NCI-H526 treated with DMSO at 0.1 percent for 48 hours (cell line): ENCODE data around the gene RUSC2.

ENCODE experiments used
- DNase-seq: peaks from one replicate; lab custom pipeline; 2025; lab: John Stamatoyannopoulos, UW

Gene RUSC2, protein sequence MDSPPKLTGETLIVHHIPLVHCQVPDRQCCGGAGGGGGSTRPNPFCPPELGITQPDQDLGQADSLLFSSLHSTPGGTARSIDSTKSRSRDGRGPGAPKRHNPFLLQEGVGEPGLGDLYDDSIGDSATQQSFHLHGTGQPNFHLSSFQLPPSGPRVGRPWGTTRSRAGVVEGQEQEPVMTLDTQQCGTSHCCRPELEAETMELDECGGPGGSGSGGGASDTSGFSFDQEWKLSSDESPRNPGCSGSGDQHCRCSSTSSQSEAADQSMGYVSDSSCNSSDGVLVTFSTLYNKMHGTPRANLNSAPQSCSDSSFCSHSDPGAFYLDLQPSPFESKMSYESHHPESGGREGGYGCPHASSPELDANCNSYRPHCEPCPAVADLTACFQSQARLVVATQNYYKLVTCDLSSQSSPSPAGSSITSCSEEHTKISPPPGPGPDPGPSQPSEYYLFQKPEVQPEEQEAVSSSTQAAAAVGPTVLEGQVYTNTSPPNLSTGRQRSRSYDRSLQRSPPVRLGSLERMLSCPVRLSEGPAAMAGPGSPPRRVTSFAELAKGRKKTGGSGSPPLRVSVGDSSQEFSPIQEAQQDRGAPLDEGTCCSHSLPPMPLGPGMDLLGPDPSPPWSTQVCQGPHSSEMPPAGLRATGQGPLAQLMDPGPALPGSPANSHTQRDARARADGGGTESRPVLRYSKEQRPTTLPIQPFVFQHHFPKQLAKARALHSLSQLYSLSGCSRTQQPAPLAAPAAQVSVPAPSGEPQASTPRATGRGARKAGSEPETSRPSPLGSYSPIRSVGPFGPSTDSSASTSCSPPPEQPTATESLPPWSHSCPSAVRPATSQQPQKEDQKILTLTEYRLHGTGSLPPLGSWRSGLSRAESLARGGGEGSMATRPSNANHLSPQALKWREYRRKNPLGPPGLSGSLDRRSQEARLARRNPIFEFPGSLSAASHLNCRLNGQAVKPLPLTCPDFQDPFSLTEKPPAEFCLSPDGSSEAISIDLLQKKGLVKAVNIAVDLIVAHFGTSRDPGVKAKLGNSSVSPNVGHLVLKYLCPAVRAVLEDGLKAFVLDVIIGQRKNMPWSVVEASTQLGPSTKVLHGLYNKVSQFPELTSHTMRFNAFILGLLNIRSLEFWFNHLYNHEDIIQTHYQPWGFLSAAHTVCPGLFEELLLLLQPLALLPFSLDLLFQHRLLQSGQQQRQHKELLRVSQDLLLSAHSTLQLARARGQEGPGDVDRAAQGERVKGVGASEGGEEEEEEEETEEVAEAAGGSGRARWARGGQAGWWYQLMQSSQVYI (N-terminal part only)

DNA sequence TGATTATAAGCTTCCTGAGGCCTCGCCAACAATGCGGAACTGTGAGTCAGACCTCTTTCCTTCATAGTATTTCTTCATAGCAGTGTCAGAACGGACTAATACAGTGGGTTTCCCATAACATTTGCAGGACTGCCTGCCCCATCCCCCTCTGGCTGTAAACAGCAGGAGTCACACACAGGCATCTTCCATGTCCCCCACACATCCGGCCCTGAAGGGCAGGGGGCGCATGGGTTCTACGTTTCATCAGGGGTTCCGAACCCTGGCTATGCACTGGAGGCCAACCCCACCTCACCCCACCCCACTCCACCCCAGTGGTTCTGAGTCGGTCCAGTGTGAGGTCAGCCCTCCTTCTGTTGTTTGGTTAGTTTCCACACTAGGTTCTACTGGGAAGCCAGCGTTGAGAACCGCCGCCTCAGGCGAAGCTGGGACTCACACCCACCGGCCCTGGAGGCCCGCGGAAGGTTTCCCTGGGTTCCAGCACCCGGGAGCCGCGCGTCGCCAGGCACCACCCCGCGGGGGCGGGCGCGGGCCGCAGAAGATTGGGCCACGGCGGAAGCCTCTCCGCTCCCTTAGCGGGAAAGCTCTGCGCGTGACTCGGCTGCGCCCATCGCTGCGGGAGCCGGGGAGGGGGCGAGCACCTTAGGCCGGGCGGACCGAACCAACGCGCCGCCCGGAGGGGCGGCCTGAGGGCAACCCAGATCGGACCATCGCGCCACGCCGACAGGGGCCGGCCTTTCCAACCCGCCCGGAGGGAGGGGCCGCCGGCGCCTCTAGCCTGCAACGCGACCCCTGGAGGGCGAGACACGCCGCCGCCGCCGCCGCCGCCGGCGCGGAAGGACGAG is at the start of gene RUSC2:
TSS of gene RUSC2 (plus strand) at position 799 of the 842 bp plus-strand sequence. CDS start 56,411 bp downstream, outside the sequence.
- peak; percentile 72 for DNase-seq

DNA sequence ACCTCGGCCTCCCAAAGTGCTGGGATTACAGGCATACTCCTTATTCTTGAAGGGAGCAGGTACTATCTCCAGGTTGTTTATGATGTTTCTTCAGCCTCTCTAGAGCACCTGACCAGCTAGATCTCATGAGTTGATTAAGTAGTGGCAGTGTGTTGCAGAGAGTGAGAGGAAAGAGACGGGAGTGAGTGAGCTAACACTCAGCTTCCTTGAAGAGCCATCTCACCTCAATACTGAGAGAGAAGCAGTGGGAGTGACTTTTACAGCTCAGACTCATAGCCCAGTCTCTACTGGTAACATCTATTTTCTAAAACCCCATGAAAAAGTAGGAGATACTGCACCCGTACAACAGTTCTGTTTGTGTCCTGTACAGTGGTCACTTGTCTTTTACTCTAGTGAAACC is 43.9 kb upstream of the RUSC2 start:
- DNase-seq: no peak

DNA sequence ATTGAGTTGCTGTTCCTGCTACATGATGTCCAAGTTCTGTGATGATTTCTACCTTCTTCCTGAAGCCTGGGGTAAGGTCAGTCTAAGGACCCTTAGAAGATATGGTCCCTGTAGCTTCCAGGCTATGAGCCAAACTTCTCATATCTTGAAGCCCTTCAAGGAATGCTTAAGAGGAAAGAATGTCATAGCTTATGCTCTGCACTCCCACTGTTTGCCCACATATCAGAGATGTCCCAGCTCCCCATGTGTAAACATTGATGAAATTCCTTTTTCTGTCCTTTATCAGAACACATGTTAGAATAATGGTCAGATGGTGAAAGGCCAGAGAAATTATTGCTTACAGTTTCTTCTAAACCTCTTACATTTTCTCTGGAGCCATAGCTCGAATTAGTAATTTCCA is 41.4 kb upstream of the RUSC2 start:
- DNase-seq: no peak

DNA sequence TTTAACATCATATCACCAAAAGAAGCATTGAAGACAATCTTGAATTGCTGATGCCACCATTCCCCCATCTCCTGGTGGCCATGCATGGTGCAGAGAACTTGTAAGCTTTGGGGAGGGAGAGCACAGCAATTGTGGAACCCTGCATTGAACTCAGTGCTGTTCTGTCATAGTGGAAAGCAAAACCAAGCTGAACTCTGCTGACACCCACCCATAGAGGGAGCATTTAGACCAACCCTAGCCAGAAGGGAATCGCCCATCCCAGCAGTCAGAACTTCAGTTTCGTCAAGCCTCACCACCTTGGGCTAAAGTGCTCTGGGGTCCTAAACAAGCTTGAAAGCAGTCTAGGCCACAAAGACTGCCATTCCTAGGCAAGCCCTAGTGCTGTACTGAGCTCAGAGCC is 37.4 kb upstream of the RUSC2 start:
- DNase-seq: no peak

DNA sequence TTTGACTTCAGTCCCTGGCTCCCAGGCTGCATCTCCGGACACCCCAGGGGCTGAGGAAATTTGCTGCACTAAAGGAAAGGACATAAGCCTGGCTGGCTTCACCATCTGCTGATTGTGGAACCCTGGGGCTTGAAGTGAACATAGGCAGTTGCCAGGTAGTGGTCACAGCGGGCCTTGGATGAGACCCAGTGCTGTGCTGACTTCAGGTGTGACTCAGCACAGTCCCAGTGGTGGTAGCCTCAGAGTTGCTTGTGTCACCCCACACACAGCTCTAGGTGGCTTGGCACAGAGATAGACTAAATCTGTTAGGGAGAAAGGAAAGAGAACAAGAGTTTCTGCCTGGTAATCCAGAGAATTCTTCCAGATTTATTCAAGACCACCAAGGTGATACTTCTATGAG is 36.1 kb upstream of the RUSC2 start:
- DNase-seq: no peak

DNA sequence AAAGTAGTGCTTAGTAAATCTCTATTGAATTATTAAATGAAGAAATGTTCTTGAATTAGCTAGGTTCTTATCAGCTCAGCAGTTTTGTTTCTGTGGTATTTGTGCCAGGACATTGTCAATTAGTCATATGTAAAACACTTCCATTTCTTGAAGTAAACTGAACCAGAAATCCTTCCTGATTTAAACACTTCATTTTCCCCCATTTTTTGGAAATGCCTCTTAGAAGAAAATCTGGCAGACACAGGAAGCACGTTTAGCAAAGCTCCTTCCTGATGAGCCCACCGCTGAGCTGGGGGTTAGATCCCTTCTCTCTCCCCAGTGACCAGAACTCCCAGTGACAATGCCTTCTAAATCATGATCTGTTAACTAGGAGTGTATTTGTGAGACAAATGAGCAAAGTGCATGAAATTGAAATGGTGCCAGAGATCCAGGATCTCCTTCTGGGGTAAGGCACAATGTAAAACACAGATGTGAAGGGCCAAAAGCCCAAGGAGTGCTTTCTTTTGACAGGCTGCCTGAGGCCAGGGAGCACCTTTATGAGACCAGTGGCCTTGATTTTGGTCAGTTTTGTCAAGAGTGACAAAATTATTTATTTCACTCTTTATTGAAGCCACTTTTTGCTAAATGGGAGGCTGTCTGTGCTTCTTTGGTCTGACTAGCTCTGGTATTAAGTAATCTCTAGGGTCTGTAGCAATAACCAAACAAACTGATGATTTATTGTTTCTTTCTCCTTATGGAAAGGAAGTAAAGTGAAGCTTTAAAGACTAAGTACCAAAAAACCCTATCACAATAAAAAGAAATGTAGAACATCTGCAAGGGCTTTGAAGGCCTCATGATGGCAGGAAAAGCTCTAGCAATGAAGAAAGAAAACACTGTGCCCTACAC is 25.5 kb upstream of the RUSC2 start:
- no peak for DNase-seq

DNA sequence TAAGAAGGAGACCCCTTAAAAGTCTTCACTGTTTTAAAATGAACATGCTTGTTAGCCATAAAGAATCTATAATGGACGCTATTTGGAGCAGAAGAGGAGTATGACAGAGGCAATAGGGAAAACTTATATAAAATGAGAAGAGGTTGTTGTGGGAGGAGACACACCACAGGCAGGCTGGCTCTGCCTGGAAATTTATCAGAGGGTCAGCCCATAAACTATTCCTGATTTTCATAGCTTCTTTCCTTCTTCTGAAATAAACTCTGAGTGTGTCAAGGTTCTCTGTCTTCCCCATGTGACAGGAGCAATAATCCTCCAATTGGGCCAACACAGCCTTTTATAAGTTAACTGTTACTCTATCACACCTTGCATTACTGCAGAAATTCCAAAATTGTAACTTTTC is 19.6 kb upstream of the RUSC2 start:
- DNase-seq: no peak

DNA sequence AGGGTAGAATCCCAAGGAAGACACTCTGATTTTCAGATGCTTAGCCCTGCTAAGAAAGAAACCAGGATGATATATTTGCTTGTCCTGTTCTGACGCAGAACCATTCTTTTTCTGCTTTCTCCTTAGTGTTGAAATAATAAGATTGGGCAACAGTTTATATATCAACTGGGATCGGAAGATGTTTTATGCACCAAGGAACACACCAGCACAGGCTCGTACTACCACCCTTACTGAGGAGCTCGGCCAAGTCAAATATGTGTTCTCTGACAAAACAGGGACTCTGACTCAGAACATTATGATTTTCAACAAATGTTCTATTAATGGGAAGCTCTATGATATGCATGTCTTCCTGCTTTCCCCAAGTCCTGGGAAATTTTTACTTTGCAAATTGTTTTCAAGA is 19.0 kb upstream of the RUSC2 start:
- no peak for DNase-seq

DNA sequence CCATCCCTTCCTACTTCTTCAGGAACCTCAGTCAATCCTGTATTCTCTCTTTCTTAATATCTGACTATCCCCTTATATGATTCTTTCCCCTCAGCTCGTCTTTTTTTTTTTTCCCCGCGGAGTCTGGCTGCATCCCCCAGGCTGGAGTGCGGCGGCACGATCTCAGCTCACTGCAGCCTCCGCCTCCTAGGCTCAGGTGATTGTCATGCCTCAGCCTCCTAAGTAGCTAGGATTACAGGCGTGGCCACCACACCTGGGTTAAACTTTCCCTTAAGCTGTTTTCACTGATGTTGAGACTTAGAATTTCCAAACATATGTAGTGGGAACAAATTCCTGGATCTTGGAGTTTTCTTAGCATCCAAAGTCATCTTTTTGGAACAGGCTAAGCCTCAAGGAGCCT is 13.3 kb upstream of the RUSC2 start:
- no peak for DNase-seq

DNA sequence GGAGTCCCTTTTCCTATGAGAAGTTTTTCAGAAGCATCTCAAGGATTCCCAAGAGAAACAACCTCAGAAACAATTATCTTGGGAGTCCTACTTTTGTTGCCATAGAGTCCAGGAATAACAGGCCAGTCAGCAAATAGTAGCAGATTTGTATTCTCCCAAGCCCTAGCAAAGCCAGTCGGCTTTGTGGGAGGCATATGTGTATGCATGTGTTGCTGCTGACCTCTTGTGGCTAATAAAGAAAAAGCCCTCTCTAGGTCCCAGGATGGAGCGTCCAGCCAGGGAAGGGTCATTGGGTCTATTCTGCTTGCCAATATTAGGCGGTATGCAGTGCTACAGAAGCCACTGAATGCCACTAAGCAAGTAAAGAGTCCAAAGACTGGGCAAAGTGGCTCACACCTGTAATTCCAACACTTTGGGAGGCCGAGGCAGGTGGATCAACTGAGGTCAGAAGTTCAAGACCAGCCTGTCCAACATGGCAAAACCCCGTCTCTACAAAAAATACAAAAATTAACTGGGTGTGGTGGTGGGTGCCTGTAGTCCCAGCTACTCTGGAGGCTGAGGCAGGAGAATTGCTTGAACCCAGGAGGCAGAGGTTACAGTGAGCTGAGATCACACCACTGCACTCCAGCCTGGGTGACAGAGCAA is 12.6 kb upstream of the RUSC2 start:
- DNase-seq: peak; percentile 27

DNA sequence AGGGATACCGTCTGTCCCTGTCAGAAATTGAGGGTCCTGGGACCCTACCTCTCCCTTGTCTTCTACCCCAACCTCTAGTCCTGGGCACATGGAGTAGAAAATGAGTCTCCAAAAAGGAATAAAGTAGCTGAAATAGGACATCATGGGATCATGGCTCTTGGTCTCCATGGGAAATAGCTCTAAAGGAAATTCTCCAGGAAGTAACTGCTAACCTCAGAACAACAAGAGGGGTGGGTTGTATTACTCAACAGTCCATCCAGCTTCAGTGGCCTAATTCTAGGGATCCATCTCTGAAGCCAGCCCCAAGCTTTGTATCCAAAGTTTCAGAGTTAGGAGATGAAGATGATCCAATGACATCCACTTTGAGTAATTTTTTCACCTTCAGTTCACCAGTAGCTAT is 11.0 kb upstream of the RUSC2 start:
- DNase-seq: no peak

DNA sequence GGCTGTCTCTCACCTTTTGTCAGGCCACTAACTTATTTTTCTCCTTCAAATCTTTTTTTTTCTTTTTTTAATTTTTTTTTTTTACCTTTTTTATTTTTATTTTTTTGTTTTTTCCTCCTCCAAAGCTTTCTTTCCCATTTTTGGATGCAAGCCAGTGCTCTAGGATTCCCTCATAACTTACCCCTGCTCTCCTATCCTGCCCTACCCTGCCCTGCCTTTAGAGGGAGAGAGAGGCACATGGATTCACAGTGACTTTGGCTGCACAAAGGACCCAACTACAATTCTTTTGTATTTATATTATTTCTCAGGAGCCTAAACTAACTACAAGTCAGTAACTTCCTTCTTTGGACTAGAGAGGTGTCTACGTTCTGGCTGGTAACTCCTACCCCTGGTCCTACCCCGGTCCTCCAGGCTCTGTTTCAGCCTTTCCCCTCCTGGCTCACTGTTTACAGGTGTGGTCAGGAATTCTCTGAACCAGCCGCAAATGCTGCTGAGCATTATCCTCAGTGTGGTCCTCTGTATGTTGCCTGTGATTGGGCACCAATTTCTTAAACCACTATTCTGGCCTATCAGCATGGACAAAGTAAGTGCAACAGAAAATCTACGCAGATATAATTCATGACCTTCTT is 8.4 kb upstream of the RUSC2 start:
- no peak for DNase-seq

DNA sequence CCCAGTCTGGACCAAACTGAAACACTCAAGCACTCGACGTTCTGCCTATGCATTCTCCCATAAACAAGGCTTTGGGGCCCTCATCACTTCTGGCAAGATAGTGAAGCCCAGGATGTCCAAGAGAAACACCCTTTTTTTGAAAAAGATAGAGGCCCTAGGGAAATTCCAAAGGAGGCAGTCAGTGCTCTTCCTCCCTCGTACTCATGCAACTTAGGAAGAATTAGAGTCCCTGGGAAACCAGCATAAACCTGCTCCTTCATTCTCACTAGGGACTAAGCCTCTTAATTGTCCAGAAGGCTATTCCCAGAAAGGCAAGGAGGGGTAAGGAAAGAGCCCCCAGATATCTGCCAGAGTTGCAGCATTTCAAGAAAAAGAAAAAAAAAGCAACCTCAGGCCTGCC is 7.8 kb upstream of the RUSC2 start:
- DNase-seq: no peak

DNA sequence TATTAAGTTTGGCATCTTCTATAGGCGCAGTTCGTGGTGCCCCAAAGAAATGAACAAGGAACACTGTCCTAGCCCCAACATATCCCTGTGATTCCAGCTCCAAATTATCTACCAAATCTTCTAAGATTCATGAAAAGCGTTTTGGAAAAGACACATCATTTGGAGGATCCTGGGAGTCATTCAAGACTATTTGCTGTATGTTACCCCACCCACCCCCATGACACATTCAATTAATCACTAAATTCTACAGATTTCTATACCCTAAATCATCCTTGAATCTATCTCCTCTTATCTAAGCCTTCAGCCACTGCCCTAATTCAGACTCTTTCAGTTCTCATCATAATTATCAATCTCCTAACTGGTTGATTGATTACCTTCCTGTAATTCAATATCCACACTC is 5.5 kb upstream of the RUSC2 start:
- no peak for DNase-seq

DNA sequence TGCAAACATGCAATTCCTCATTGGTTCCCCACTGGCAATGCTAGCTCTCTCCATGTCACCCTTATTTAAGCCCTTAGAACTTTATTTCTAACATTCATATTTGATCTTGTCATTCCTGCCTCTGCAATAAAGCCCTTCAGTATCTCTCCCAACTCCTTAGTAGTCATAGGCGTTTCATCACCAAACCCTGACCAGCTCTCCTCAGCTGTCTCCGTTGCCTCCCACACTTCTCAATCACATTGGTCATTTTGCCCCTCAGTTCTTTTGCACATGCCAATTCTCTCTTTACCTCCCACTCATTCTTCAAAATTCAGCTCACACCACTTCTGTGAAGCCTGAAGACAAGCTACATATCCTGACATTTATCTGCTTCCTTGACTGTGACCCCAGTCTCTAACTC is 2.8 kb upstream of the RUSC2 start:
- no peak for DNase-seq

DNA sequence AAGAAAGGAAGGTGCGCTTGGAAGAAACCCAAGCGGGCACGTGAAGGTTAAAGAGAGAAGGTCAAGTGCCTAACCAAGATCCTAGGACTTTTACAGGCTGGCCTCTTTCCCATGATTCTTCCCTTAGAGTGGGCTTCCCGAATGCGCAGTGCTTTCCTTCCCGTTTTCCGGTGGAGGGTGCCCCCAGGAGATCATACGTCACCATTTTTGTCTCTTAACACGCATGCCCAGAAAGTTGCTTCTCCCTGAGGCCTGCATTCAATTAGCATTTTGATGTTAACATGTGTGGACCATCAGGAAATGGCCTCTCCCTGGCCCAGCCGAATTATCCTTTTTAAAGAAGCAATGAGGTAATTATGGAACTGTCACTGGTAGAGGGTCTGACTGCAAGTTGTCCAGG is 1.9 kb upstream of the RUSC2 start:
- no peak for DNase-seq

DNA sequence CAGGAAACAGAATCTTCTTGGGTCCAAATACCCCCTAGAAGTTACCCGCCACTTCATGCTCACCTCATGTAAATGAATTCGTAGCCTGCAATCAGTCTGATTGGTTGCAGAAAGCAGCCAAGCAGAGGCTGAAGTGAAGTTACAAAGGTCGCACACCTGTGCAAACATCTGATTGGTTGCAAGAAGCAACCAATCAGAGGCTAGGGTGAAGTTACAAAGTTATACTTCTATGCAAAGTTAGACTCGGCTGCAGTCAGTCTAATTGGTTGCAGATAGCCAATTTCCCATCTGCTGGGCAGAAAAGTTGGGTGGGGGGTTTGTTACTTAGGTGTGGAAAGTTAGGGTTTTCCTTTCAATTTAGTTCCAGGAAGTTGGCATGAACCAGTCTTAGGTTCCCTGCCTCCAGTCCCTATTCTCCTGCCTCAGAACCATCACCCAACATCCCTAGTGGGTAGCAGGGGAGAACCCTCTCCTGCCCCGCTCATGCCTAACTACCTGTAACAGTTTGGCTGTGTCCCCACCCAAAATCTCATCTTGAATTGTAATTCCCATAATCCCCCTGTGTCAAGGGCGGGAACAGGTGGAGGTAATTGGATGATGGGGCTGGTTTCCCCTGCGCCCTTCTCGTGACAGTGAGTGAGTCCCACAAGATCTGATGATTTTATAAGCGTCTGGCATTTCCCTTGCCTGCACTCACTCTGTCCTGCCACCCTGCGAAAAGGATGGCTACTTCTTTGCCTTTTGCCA is 1.2 kb upstream of the RUSC2 start:
- no peak for DNase-seq

DNA sequence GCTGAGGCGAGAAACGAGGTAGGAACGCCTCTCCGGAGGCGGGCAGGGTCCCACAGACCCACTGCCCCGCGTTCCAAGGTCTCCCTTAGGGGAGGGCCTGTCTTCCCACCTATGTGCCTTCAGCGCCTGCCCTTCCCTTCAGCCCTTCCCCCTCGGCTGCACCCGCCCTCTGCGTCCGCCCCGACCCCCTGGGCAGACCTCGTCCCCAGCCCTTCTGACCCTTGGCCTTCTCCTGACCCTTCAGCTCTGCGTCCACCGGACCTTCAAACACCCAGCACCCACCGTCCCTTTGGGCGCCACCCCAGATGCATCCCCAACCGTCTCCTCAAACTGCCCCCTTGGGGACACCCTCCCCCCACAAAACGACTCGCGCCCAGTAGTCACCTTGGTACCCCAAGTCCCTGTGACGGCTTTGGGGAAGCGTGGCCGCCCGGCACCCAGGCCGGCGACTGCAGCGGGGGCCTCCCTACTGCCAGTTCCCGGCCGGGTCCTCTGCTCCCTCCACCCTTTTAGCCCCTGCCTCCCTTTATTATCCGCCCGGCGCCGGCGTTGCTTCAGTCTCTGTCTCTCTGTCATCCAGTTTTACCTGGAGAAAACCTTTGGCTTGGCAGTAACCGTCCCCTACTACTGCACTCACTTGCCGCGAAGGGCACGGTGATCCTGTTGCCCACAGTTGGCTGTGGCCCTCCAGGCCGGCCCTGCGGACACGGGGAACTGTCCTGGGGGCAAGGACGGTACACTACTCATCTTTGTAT is 421 bp downstream of the RUSC2 start:
- DNase-seq: peak; percentile 34
